Measurements from ENCODE around the gene KLRB1. TPM values are rescaled to one million over a fixed set of nuclear protein-coding genes. Genes with fewer than 3 reads are reported as not detected.

The KLRB1 gene
- total and polyA plus RNA-seq, 2 of the 13 experiments (the other 11 are each of a cell fraction or from before 2014, with no cell fraction given): not detected

- no peaks in the 10 kb centered on the region for H3K4me1 ChIP-seq (ENCODE audit: insufficient read depth, low read length)
- intact Hi-C loops (cut with micrococcal nuclease; ENCODE audit: unreplicated experiment) (no loop called here), in situ Hi-C loops (cut with HindIII; ENCODE audit: extremely low pct_ligation_motif_present, low pct_unique_long_range_greater_than_20kb) (no loop called here)
- no peak for FAIRE-seq
- H3K4me2 ChIP-seq (ENCODE audit: low read depth, low read length): no peak overlapping the region
- TF ChIP-seq GLI4 (CRISPR knock-in tag; IDR thresholded peaks at IDR 0.05; ENCODE audit: borderline replicate concordance) (no peak), KDM4B (CRISPR knock-in tag; IDR thresholded peaks at IDR 0.05) (no peak), NFATC3 (CRISPR knock-in tag; IDR thresholded peaks at IDR 0.05) (no peak), SIX1 (CRISPR knock-in tag; IDR thresholded peaks at IDR 0.05; ENCODE audit: borderline replicate concordance) (no peak), ZNF567 (CRISPR knock-in tag; IDR thresholded peaks at IDR 0.05; ENCODE audit: borderline replicate concordance) (no peak), ZNF510 (CRISPR knock-in tag; IDR thresholded peaks at IDR 0.05; ENCODE audit: low read depth) (no peak), ARNT (IDR thresholded peaks at IDR 0.05) (no peak), ZNF777 (CRISPR knock-in tag; IDR thresholded peaks at IDR 0.05) (no peak), ZNF3 (CRISPR knock-in tag; IDR thresholded peaks at IDR 0.05) (no peak)
- CTCF ChIA-PET (ENCODE audit: low intra/inter-chr PET ratio, low total read pairs): no interaction called here
- H3K27me3 ChIP-seq (ENCODE audit: control insufficient read depth in 1 of 2, insufficient read depth in 2 of 2, low read length in 2 of 2): no peaks in the 10 kb centered on the region
- POLR2A ChIA-PET: no interaction called here
- 77% methylated on average over 3 of the region's 3 CpGs for WGBS (ENCODE audit: low lambda C conversion rate)
- H3K79me2 ChIP-seq (ENCODE audit: insufficient read depth, low read length): no peaks in the 10 kb centered on the region
- no peak for ATAC-seq
- no peak overlapping the region for H3K9ac ChIP-seq (ENCODE audit: insufficient read depth, low read depth, low read length)
- no TSS peak for BruUV-seq (replicated peaks)
- no peak overlapping the region for H3K4me3 ChIP-seq (replicated peaks in 1 of 3; ENCODE audit: insufficient read depth in 1 of 3, low read depth in 2 of 3, low read length in 3 of 3)
- H4K20me1 ChIP-seq (ENCODE audit: insufficient read depth, low read length): no peaks in the 10 kb centered on the region
- H2AFZ ChIP-seq (ENCODE audit: low read length): no peak overlapping the region
- no peaks in the 10 kb centered on the region for H3K36me3 ChIP-seq (replicated peaks in 1 of 2; ENCODE audit: control insufficient read depth in 1 of 2, insufficient read depth in 2 of 2, low read length in 2 of 2)
- no peak overlapping the region for H3K27ac ChIP-seq (ENCODE audit: extremely low read length, insufficient read depth, low read length)
- H3K9me3 ChIP-seq (ENCODE audit: low read length): no peaks in the 10 kb centered on the region
- no peak for DNase-seq (ENCODE audit: low spot score)
Observed at GRCh38 chr12:9606247-9606646, 1.5 kb downstream of the KLRB1 start.

- peaks cover under 1% of the 10 kb centered on the region; the same call in 1 of the 2 replicates for H3K4me1 ChIP-seq (ENCODE audit: insufficient read depth, low read length)
- TF ChIP-seq, protein P1, sequence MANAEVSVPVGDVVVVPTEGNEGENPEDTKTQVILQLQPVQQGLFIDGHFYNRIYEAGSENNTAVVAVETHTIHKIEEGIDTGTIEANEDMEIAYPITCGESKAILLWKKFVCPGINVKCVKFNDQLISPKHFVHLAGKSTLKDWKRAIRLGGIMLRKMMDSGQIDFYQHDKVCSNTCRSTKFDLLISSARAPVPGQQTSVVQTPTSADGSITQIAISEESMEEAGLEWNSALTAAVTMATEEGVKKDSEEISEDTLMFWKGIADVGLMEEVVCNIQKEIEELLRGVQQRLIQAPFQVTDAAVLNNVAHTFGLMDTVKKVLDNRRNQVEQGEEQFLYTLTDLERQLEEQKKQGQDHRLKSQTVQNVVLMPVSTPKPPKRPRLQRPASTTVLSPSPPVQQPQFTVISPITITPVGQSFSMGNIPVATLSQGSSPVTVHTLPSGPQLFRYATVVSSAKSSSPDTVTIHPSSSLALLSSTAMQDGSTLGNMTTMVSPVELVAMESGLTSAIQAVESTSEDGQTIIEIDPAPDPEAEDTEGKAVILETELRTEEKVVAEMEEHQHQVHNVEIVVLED (CRISPR knock-in tag; IDR thresholded peaks at IDR 0.05; ENCODE audit: borderline replicate concordance): no peak
- TF ChIP-seq ZSCAN29 (CRISPR knock-in tag; conservative IDR thresholded peaks at IDR 0.05) (no peak), TCF12 (IDR thresholded peaks at IDR 0.05) (no peak), TCF12 (CRISPR knock-in tag; IDR thresholded peaks at IDR 0.05) (no peak), ZNF24 (IDR thresholded peaks at IDR 0.05) (no peak), ARHGAP35 (CRISPR knock-in tag; IDR thresholded peaks at IDR 0.05; ENCODE audit: borderline replicate concordance) (no peak), KDM2A (CRISPR knock-in tag; IDR thresholded peaks at IDR 0.05; ENCODE audit: borderline replicate concordance, low read depth) (no peak), ARNT2 (CRISPR knock-in tag; IDR thresholded peaks at IDR 0.05; ENCODE audit: low read depth) (no peak), JUND (CRISPR knock-in tag; IDR thresholded peaks at IDR 0.05) (no peak), ZNF567 (CRISPR knock-in tag; IDR thresholded peaks at IDR 0.05; ENCODE audit: borderline replicate concordance) (no peak), ETV5 (CRISPR knock-in tag; IDR thresholded peaks at IDR 0.05; ENCODE audit: borderline replicate concordance) (no peak), NR2F2 (IDR thresholded peaks at IDR 0.05; ENCODE audit: borderline replicate concordance, low read depth) (no peak), ZBTB21 (CRISPR knock-in tag; IDR thresholded peaks at IDR 0.05) (no peak), ZNF772 (CRISPR knock-in tag; IDR thresholded peaks at IDR 0.05) (no peak)
- H3K9ac ChIP-seq (ENCODE audit: insufficient read depth, low read depth, low read length): no peak overlapping the region
- ATAC-seq (no peak), FAIRE-seq (no peak), DNase-seq (ENCODE audit: low spot score) (no peak)
- WGBS (ENCODE audit: low lambda C conversion rate): 65% methylated on average over 2 of the region's 2 CpGs
- H3K27me3 ChIP-seq (ENCODE audit: control insufficient read depth in 1 of 2, insufficient read depth in 2 of 2, low read length in 2 of 2): no peaks in the 10 kb centered on the region
- ChIA-PET CTCF (ENCODE audit: low intra/inter-chr PET ratio, low total read pairs) (no interaction called here), POLR2A (no interaction called here)
- H3K4me3 ChIP-seq (replicated peaks in 1 of 3; ENCODE audit: insufficient read depth in 1 of 3, low read depth in 2 of 3, low read length in 3 of 3): no peak overlapping the region
- in situ Hi-C loops (cut with HindIII; ENCODE audit: extremely low pct_ligation_motif_present, low pct_unique_long_range_greater_than_20kb): no loop called here
- no peaks in the 10 kb centered on the region for H4K20me1 ChIP-seq (ENCODE audit: insufficient read depth, low read length)
- H3K9me3 ChIP-seq (ENCODE audit: low read length): no peaks in the 10 kb centered on the region
- no peak overlapping the region for H3K4me2 ChIP-seq (ENCODE audit: low read depth, low read length)
- no peaks in the 10 kb centered on the region for H3K36me3 ChIP-seq (replicated peaks in 1 of 2; ENCODE audit: control insufficient read depth in 1 of 2, insufficient read depth in 2 of 2, low read length in 2 of 2)
- intact Hi-C loops (cut with micrococcal nuclease; ENCODE audit: unreplicated experiment): no loop called here
- H3K79me2 ChIP-seq (ENCODE audit: insufficient read depth, low read length): no peaks in the 10 kb centered on the region
- BruUV-seq (replicated peaks): no TSS peak
- no peak overlapping the region for H3K27ac ChIP-seq (ENCODE audit: extremely low read length, insufficient read depth, low read length)
- no peak overlapping the region for H2AFZ ChIP-seq (ENCODE audit: low read length)
Observed at GRCh38 chr12:9605483-9605882, 2.2 kb downstream of the KLRB1 start.

Data from HepG2 (cell line).